HepG2 (cell line): ENCODE results near the gene METTL16. TPM values are rescaled to one million over a fixed set of nuclear protein-coding genes. Genes with fewer than 3 reads are reported as not detected.
A peak's percentile ranks its signal among the peaks of the same experiment; 100 is the strongest.

ENCODE experiments used
- ARHGAP35 ChIP-seq: sonication (generic); formaldehyde crosslinking; IDR thresholded peaks from 2 replicates; pipeline ENCODE4 v1.9.0; 2022; ENCODE audit warnings: mild to moderate bottlenecking, inconsistent platforms, moderate library complexity, missing genetic modification reagents, borderline replicate concordance
- HNRNPL ChIP-seq: fragments of 200-400 bp; formaldehyde crosslinking; IDR thresholded peaks from 2 replicates; pipeline ENCODE4 v1.6.1; 2017; ENCODE audit warnings: mild to moderate bottlenecking, low read depth, low read length
- ISL2 ChIP-seq: sonication (generic); formaldehyde crosslinking; IDR thresholded peaks from 2 replicates; pipeline ENCODE4 v1.5.0; 2020; ENCODE audit warnings: missing genetic modification reagents
- KDM6A ChIP-seq: IDR thresholded peaks from 2 replicates; pipeline ENCODE4 v1.6.1; 2016; ENCODE audit warnings: low read depth
- NR1H2 ChIP-seq: sonication (generic); formaldehyde crosslinking; IDR thresholded peaks from 2 replicates; pipeline ENCODE4 v1.8.1; 2022; ENCODE audit warnings: low read depth, missing genetic modification reagents, borderline replicate concordance
- PBX2 ChIP-seq: IDR thresholded peaks from 2 replicates; pipeline ENCODE4 v1.6.1; 2016; ENCODE audit warnings: control low read depth
- ZHX1 ChIP-seq: sonication (generic); formaldehyde crosslinking; IDR thresholded peaks from 2 replicates; pipeline ENCODE4 v1.8.1; 2022; ENCODE audit warnings: low read depth, mild to moderate bottlenecking, missing genetic modification reagents
- ZMAT3 ChIP-seq: sonication (generic); formaldehyde crosslinking; conservative IDR thresholded peaks from 2 replicates; pipeline ENCODE4 v1.7.0; 2021; ENCODE audit warnings: missing genetic modification reagents
- ZNF446 ChIP-seq: sonication (generic); formaldehyde crosslinking; IDR thresholded peaks from 2 replicates; pipeline ENCODE4 v1.5.0; 2020; ENCODE audit warnings: mild to moderate bottlenecking, missing genetic modification reagents
- ZNF740 ChIP-seq: sonication (generic); formaldehyde crosslinking; IDR thresholded peaks from 2 replicates; pipeline ENCODE4 v1.4.0; 2020; ENCODE audit warnings: missing genetic modification reagents
- ZNF792 ChIP-seq: IDR thresholded peaks from 2 replicates; pipeline ENCODE4 v1.6.1; 2016
- polyA plus RNA-seq, 8 experiments: library from polyadenylated mRNA; depleted of rRNA in 3 of 8; stranded (reverse) in 7 of 8; unstranded in 1 of 8; fragments of >200 nt; fragmentation: Illumina TruSeq in 4 of 8; extraction: Trizol in 4 of 8; gene quantifications; 2 replicates each; pipeline versions ENCODE4 v1.2.1 to v1.2.3, GENCODE V29; 2011 to 2016; ENCODE audit warnings: low read depth in 4 of 8, missing spikeins in 1 of 8, mixed read lengths in 1 of 8; ENCODE audit not compliant: insufficient read depth in 1 of 8
- total RNA-seq, 5 experiments: library from RNA; depleted of rRNA; stranded (reverse); fragments of >200 nt; fragmentation: Illumina TruSeq; extraction: Trizol; gene quantifications; 2 replicates each; pipeline ENCODE4 v1.2.3, GENCODE V29; 2016; ENCODE audit warnings: low read depth in 1 of 5
- TF ChIP-seq, protein P1 (sequence below): sonication (generic); formaldehyde crosslinking; IDR thresholded peaks from 2 replicates; pipeline ENCODE4 v1.4.0; 2020; ENCODE audit warnings: mild to moderate bottlenecking, missing genetic modification reagents

METTL16 gene
- total and polyA plus RNA-seq, 2 of the 13 experiments (the other 11 are each of a cell fraction or from before 2014, with no cell fraction given), result 11.6 to 18.5 TPM

DNA sequence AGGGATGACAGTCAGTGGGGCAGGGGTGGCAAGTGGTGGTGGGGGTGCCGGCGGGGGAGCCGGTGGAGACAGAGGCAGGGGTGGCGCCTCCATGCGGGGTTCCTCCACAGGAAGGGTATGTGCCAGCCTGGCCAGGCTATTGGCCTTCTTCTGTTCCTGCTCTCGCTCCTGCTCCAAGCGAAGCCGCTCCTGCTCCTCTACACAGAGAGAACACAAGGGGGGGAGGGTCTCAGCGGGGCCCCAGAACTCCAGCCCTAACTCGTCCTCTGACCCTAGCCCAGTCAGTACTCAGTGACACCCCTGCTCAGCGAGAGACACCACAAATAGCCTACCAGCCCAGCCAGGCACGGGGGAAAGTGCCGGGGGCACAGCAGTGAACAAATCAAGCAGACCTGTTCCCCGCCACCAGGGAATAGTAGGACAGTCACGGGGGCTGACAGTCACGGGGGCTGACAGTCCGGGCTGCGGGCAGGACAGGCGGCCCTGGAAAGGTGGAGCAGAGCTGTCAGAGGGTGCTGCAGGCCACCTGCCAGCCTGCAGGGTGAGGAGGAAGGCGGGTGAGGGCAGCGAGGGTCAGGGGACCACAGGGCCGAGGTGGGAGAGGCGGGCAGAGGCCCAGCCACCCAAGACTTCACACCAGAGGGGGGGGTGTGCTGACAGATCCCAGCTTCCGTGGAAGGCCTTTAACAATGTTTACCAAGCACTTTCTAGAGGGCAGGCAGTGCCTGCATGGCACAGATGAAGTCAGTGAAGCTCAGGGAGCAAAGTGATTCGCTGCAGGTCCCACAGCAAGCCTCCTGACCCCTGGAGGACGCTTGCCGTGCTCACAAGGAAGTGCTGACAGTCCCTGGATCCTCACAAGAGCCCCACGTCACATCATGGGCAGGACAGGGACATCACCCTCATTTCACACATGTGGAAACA lies 116.2 kb downstream of the METTL16 start (continued):
- TF ChIP-seq ARHGAP35 (CRISPR knock-in tag) (no peak), ISL2 (CRISPR knock-in tag) (no peak), PBX2 (no peak), ZNF740 (peak; percentile 38; the same call in 1 of the 2 replicates), ZNF446 (no peak), ZNF792 (no peak), ZMAT3 (no peak), ZHX1 (CRISPR knock-in tag) (no peak), NR1H2 (CRISPR knock-in tag) (no peak), KDM6A (CRISPR knock-in tag) (no peak), HNRNPL (0 out of 2 replicates have a peak, but pooled peaks have one; percentile 32)
- TF ChIP-seq, protein P1, sequence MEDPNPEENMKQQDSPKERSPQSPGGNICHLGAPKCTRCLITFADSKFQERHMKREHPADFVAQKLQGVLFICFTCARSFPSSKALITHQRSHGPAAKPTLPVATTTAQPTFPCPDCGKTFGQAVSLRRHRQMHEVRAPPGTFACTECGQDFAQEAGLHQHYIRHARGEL (CRISPR knock-in tag), result no peak
